CD4-positive, alpha-beta T cell treated with Interleukin-12 subunit alpha and Interleukin-12 subunit beta, for 1 hour (primary cell): Measurements from ENCODE around the gene ZNF512B.

Experiments
- DNase-seq: peaks from one replicate; pipeline ENCODE4 v3.0.0-alpha.2; 2020

Gene ZNF512B, protein sequence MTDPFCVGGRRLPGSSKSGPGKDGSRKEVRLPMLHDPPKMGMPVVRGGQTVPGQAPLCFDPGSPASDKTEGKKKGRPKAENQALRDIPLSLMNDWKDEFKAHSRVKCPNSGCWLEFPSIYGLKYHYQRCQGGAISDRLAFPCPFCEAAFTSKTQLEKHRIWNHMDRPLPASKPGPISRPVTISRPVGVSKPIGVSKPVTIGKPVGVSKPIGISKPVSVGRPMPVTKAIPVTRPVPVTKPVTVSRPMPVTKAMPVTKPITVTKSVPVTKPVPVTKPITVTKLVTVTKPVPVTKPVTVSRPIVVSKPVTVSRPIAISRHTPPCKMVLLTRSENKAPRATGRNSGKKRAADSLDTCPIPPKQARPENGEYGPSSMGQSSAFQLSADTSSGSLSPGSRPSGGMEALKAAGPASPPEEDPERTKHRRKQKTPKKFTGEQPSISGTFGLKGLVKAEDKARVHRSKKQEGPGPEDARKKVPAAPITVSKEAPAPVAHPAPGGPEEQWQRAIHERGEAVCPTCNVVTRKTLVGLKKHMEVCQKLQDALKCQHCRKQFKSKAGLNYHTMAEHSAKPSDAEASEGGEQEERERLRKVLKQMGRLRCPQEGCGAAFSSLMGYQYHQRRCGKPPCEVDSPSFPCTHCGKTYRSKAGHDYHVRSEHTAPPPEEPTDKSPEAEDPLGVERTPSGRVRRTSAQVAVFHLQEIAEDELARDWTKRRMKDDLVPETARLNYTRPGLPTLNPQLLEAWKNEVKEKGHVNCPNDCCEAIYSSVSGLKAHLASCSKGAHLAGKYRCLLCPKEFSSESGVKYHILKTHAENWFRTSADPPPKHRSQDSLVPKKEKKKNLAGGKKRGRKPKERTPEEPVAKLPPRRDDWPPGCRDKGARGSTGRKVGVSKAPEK

DNA sequence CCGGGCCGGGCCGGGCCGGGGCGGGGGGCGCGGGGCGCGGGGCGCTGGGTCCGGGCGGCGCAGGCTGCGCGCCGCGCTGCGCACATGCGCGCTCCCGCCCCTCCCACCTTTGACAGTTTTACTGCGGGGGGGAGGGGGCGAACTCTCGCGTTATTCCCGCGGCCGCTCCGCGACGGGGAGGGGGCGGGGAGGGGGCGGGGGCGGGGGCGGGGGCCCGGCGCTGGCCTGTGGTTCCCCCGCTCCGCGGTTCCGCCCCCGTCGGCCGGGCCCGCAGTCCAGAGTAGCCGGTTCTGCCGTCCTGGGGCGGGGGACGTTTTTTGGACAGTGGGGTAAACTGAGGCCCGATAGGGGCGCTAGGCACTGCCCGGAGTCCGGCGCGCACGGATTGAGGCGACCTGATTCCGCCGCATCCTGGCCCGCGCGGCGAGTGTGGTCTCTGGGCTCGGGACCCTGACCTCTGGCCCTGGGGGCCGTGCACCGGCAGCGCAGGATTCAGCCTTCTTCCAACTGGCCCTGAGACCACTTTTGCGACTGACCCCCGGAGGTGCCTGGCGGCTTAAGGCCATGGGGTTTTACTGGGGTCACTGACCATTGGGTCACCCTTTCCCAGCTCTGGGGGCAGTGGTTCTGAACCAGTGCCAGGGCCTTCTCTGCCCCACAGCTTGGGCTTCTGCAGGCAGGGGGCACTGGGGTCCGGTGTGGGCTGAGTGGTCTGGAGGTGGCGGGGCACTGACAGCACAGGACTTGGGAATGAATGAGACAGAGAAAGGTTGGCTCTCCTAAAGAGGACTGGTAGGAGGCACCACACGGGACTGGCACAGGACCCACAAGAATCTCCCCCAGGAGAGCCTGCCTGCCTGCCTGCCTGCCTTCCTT, at the start of gene ZNF512B:
Gene ZNF512B (minus strand): TSS at position 93 of the 876 bp plus-strand sequence. CDS start 1,980 bp downstream, outside the sequence.
- DNase-seq: peak; percentile 72

DNA sequence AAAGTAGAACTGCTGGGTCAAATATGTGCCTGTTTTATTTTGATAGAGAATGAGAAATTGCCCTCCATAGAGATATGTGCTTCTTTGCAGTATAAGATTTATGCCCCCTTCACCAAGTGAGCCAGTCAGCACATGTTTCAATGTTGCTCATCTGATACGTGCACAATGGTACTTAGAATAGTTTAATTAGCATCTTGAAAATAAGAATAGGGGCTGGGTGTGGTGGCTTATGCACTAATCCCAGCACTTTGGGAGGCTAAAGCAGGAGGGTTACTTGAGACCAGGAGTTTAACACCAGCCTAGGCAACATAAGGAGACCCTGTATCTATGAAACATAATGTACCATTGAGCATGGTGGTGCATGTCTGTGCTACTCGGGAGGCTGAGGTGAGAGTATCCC, 45.9 kb upstream of the ZNF512B start:
- no peak for DNase-seq

DNA sequence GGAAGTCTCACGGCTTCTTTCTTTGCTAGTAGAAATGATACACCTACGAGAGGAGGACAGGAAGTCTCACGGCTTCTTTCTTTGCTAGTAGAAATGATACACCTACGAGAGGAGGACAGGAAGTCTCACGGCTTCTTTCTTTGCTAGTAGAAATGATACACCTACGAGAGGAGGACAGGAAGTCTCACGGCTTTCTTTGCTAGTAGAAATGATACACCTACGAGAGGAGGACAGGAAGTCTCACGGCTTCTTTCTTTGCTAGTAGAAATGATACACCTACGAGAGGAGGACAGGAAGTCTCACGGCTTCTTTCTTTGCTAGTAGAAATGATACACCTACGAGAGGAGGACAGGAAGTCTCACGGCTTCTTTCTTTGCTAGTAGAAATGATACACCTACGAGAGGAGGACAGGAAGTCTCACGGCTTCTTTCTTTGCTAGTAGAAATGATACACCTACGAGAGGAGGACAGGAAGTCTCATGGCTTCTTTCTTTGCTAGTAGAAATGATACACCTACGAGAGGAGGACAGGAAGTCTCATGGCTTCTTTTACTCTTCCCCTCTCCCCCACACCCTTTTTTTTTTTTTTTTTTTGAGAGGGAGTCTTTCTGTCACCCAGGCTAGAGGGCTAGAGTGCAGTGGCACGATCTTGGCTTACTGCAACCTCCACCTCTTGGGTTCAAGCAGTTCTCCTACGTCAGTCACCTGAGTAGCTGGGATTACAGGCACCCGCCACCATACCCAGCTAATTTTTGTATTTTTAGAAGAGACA, 42.8 kb upstream of the ZNF512B start:
- peak; percentile 38 for DNase-seq

DNA sequence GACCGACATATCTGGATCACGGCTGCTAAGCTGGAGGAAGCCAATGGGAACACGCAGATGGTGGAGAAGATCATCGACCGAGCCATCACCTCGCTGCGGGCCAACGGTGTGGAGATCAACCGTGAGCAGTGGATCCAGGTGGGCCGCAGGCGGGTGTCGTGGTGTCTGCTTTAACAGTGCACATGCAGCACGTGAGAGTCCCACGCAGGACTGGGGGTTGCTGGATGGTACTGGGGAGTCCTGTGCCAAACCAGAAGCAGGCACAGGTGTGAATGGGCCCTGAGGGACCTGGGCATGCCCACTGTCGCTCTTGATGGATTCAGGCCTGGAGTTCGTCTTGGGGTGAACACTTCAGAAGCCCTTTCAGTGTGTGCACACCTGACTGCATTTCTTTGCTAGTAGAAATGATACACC, 41.6 kb upstream of the ZNF512B start:
- no peak for DNase-seq

DNA sequence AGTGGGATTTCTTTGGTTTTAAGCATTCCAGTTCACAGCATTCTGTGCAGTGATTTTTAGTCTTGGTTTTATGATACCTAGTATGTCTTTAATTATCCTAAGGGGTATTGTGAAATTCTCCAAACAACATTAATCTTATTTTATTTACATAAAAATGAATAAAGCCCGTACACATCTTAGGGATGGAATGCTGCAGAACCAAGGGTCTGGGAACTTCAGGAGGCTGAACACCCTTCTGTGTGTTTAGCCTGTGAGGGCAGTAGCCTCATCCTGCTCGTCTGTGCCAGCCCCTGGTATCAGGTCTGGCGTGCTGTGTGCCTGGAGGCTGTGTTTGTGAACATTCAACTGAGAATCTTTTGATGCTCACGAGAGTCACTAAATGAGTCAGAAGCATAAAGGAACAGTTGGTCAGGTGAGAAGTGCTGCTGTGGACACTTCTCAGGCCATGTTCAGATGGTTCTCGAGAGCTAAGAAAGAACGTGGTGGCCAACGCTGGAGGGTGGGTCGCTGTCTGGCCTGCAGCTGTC, 41.0 kb upstream of the ZNF512B start:
- DNase-seq: no peak

DNA sequence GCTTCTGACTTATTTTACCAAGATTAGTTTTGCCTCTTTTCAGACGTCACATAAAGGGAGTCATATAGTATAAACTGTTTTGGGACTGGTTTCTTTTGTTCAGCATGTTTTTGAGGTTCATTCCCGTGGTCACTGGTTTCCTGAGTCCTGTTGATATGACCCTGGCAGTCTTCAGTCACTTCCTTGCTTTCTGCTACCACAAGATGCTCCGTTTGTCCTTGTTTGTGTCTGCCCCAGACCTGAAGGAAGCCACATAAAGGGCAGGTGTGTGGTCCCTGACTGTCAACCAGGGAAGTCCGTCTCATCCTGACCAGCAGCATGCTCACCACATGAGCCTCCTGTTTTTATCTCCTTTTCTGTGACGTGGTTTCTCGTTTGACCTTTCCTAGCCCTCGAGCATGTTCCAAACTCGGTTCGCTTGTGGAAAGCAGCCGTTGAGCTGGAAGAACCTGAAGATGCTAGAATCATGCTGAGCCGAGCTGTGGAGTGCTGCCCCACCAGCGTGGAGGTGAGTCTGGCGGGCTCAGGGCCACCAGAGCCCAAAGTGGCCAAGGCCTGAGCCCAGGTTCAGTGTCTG, 40.2 kb upstream of the ZNF512B start:
- DNase-seq: no peak

DNA sequence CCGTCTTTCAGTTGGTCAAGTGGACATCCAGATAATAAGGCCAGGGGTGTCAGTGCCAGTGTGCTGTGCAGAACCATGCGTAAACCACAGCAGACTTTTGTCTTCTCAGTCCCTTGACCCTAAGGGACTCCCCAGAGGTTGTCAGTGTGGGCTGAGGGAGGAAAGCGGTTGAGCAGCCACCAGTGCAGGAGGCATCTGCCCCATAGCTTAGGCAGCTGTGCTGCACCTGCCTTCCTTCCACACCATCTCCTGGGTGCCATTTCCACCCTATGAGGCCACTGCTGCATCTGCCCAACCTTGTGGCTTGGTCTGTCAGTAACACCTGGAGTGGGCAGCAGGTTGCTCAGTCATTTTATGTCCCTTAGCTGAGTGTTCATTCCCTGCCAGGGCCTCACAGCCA, 37.2 kb upstream of the ZNF512B start:
- DNase-seq: no peak

DNA sequence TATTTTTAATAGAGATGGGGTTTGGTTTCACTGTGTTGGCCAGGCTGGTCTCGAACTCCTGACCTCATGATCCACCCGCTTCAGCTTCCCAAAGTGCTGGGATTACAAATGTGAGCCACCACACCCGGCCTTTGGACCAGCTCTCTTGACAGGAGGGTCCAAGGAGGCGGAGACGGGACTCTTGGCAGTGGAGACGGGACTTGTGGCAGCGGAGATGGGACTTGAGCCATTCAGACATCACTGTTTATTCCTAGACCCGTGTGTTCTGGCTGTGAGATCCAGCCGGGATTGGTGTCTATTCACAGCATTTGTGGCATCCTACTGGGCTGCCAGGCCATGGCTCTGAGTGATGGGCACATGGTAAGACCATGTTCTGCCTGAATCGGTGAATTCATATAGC, 36.8 kb upstream of the ZNF512B start:
- DNase-seq: no peak

DNA sequence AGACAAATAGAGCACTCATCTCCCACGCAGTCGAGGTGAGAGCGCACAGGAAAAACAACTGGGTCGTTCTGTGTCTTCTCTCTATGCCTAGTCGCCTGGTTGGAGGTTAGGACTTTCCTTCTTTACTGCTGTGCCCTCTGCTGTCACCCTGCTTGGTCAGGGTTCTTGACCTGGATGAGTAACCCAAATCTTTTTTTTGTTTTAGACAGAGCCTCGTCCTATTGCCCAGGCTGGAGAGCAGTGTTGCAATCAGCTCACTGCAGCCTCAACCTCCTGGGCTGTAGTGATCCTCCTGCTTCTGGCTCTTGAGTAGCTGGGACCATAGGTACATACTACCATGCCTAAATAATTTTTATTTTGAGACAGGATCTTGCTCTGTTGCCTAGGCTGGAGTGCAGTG, 35.7 kb upstream of the ZNF512B start:
- no peak for DNase-seq

DNA sequence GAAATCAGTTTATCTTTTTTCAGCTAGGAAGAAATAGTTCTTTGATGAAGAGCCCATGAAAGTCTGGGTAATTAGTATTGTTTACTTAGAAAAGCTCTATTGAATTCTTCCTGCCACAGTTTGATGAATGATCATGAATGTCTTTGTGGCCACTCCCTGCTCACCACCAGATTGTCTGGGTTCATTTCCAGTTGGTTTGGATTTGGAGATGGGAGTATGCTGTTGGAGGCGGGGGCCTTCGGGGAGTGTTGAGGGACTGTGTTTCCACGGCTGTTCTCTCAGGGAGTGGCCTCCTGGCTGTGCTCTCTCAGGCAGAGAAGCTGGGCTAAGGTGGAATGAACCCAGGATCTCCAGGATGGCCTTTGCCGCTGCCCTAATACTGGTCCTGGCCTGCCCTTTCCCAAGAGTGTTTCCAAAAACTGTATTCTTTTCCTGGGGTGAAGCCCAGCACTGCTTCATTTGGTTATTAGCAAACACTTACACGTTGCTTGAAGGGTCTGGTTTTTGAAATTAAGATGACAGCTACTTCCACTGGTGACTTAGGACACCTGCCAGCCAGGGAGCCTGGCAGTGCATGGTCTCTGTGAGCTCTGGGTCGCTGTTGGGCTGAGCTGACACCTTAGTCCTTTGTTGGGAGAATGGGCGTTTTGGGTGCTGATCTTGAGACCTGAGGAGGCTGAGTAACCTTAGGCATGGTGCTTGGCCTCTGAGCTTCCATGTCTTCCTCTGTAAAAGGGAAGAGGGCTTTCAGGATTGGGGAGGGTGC, 34.4 kb upstream of the ZNF512B start:
- DNase-seq: no peak

DNA sequence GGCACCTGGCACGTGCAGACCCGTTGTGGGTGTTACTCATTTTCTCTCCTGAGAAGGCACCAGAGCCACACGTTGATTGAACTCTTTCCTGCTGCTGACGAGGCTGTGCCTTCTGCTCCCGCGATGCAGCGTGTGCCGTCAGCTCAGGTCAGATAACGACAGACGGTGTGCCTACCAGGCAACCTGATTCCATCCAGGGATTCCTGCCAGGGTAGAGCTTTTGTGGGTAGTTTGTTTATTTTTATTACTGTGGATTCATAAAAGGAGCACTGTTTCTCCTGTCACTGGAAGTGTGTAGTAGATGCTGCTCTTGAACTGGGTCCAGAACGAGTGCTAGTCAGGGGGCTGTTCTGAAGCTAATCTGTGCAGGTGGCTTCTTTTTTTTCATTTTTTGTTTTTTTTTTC, 31.9 kb upstream of the ZNF512B start:
- DNase-seq: no peak

DNA sequence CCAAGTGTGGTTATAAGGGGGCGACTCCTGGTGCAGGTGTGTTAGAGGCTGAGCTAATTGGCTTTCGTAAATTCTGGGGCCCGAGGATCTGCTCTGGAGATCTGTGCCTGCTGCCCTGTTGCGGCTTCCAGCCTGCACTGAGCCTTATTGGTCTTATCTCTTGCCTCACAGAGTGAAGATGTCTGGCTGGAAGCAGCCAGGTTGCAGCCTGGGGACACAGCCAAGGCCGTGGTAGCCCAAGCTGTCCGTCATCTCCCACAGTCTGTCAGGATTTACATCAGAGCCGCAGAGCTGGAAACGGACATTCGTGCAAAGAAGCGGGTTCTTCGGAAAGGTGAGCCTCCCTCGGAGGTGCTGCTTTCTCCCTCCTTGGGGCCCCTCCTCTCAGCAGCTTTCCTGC, 31.2 kb upstream of the ZNF512B start:
- no peak for DNase-seq

DNA sequence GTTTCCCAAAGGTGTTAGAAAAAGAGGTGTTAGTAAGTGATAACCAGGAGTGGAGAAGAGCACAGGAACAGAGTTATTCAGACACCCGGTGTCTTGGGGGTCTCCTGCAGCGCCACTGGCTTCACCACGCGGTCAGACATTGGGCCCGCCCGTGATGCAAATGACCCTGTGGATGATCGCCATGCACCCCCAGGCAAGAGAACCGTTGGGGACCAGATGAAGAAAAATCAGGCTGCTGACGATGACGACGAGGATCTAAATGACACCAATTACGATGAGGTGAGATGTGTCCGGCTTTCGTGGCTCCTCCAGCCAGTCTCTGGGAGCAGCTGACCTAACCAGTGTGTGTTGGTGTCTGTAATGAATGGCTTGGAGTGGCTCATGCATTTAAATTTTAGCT, 13.2 kb upstream of the ZNF512B start:
- no peak for DNase-seq

DNA sequence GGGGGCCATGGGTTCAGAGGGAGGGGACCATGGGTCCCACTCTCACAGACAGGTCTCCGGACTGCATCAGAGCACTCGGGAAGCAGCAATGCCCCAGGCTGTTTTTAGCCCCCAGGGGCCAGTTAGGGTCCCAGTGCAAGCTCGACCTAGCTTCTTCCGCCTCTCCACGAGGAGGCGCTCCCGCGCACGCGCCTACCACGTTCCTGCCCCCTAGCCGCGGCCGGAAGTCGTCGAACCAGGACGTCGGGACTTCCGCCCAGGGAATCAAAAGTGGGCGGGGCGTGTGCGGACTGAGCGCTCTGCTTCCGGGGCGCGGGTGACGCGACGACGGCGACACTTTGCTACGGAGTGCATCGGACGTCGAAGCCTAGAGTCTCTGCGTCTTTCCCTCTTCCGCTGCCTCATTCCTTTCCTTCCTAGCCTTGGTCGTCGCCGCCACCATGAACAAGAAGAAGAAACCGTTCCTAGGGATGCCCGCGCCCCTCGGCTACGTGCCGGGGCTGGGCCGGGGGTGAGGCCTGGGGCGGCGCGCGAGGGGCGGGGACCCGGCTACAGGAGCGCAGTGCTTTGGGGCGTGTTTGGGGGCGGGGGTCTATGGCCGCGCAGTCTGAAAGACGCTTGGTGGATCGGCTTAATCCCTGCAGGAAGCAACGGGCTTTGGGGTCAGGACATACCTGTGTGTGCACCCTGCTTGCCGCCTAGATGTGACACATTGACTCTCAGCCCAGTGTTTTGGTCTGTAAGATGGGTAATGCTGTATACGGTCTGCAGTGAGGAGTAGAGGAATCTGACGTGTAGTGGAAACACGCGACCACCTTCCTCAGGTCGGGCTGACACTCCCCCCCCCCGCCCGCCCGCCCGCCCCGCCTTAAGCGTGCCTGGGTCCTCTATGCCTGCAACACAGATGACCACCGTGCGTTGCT, 11.3 kb upstream of the ZNF512B start, which contains the start of gene PRPF6:
Gene PRPF6 (plus strand): TSS at position 327 of the 923 bp plus-strand sequence. CDS start 114 bp downstream, at position 441.
- peak; percentile 95 for DNase-seq

DNA sequence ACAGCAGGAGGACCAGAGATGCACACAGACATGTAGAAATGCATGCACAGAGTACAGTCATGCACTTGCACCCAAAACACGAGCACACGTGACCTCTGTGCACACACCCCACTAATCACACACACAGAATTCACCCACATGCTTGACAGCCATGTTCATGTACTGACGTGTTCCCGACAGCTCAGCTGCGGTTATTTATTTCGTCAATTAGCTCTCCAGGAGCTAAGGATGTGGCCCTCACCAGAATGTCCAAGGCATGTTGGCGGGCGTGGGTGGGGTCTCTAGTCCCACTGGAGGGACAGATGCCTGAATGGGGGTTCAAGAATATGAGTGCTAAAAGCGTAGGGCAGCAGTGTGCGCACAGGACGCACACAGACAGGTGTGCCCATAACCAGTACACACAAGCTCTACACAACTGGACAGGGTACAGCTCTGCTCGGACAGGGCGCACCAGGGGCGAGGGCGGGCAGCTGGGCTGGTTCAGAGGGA, 10.6 kb upstream of the ZNF512B start:
- DNase-seq: peak; percentile 42

DNA sequence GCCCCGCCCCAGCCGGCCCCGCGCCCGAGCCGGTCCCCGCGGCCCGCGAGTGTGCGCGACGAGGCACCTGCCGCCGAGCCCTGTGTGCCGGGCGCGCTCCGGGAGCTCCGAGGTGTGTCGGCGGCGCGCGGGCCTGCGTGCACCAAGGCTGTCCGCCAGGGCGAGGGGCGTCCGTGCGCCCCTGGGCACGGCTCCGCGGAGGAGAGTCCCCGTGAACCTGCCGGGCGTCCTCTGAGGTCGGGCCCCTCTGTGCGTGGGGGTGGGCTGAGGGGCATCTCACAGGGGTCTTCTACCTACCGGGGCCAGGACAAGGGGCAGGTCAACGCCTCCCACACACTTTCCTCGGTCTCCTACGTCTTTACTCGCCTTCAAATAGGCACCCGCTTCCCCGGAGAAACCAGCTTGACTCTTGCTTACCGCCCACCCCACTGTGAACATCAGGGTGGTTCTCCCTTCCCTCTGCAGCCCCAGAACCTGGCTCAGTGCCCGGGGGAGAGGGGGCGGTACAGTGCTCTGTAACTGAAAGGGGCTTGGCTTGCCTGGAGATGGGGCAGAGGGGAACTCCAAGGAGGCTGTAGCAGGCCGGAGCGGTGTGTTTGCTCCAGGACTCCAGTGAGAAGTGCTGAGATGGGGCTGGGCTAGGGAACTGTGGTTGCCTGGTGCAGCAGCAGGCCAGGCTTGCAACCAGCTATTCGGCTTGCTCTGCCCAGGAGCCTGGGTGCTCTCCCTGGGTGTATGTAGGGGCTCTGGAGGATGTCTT, 10.0 kb upstream of the ZNF512B start, which contains the start of gene SAMD10:
Gene SAMD10 (minus strand): TSS at position 86 of the 760 bp plus-strand sequence. CDS start 175 bp downstream, outside the sequence.
- DNase-seq: peak; percentile 66

DNA sequence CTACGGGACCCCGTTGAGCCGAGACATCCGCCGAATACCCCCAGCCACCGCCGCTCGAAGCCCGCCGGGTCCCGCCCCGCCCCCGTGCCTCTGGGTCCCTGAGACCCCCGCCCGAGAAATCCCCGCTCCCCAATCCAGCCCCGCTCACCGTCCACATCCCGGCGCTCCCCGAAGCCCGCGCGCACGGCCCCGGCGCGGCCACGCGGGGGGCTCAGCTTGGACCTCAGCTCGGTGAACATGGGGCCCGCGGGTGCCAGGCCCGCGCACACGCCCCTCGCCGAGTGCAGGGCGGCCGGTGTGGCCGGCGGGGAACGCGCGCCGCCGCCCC, 9.5 kb upstream of the ZNF512B start:
- DNase-seq: no peak
